Neural crest cell (in vitro differentiated cells): Measurements from ENCODE around the gene EXOC3L2. TPM values are rescaled to one million over a fixed set of nuclear protein-coding genes. Genes with fewer than 3 reads are reported as not detected.

ENCODE experiments used
- DNase-seq: peaks from one replicate; pipeline ENCODE4 v3.0.0; 2021; ENCODE audit warnings: low read depth, mixed read lengths, low spot score
- H3K27ac Mint-ChIP-seq: one replicate; pipeline ENCODE4 v1.8.0; 2021; ENCODE audit warnings: mild to moderate bottlenecking, mixed read lengths; ENCODE audit not compliant: unreplicated experiment
- H3K27me3 Mint-ChIP-seq: 2 replicates; pipeline ENCODE4 v1.8.0; 2021; ENCODE audit warnings: low read depth, mild to moderate bottlenecking, mixed read lengths
- H3K36me3 Mint-ChIP-seq: 2 replicates; pipeline ENCODE4 v1.8.0; 2021; ENCODE audit warnings: low read depth, mild to moderate bottlenecking, mixed read lengths
- H3K4me1 Mint-ChIP-seq: 2 replicates; pipeline ENCODE4 v1.8.0; 2021; ENCODE audit warnings: mixed read lengths
- H3K4me3 Mint-ChIP-seq: one replicate; pipeline ENCODE4 v1.8.0; 2021; ENCODE audit warnings: mild to moderate bottlenecking, mixed read lengths
- H3K9me3 Mint-ChIP-seq: 2 replicates; pipeline ENCODE4 v1.8.0; 2021; ENCODE audit warnings: mixed read lengths
- CTCF ChIP-seq: fragments of 200-600 bp; sonication (generic); conservative IDR thresholded peaks from 2 replicates; pipeline ENCODE4 v1.5.0; 2021; ENCODE audit warnings: antibody characterized with exemption, mild to moderate bottlenecking
- total RNA-seq: library from RNA; stranded (reverse); gene quantifications from 2 replicates; pipeline ENCODE4 v1.2.1, GENCODE V29; 2021

Gene EXOC3L2
- total RNA-seq, 1 donor from 2014 or later: 0.91 TPM

GRCh38 chr19:45250832-45251451 is 5.7 kb upstream of the EXOC3L2 start, which contains the start of gene MARK4:
TSS of gene MARK4 (plus strand) at chr19:45251271. CDS start at chr19:45251589, 318 bp downstream.
- no peak for TF ChIP-seq CTCF
- H3K27ac Mint-ChIP-seq: no peak within 1 kb of the TSS
- peak; percentile 48 for DNase-seq
- peaks cover 25% of the 10 kb centered on the region for H3K4me1 Mint-ChIP-seq
- H3K9me3 Mint-ChIP-seq: no peaks in the 10 kb centered on the region
- H3K27me3 Mint-ChIP-seq: peaks cover 4% of the 10 kb centered on the region
- peak within 1 kb of the TSS; percentile 89 for H3K4me3 Mint-ChIP-seq
- H3K36me3 Mint-ChIP-seq: no peaks in the 10 kb centered on the region

GRCh38 chr19:45250216-45250831 is 5.1 kb upstream of the EXOC3L2 start:
- no peaks in the 10 kb centered on the region for H3K9me3 Mint-ChIP-seq

GRCh38 chr19:45249261-45250033 is 4.2 kb upstream of the EXOC3L2 start:
- no peak overlapping the region for H3K27ac Mint-ChIP-seq
- no peak for TF ChIP-seq CTCF
- H3K4me3 Mint-ChIP-seq: peak overlapping the region; percentile 85

More at GRCh38 chr19:45250216-45250831, 5.1 kb upstream of the EXOC3L2 start:
- Mint-ChIP-seq H3K36me3 (no peaks in the 10 kb centered on the region), H3K27ac (no peak overlapping the region), H3K4me1 (peaks cover 31% of the 10 kb centered on the region), H3K27me3 (peaks cover 4% of the 10 kb centered on the region), H3K4me3 (peak overlapping the region; percentile 85)
- no peak for TF ChIP-seq CTCF
- DNase-seq: no peak

GRCh38 chr19:45247136-45247535 is 1.9 kb upstream of the EXOC3L2 start:
- Mint-ChIP-seq H3K9me3 (no peaks in the 10 kb centered on the region), H3K4me3 (no peak overlapping the region), H3K27me3 (peaks cover 8% of the 10 kb centered on the region), H3K27ac (no peak overlapping the region), H3K4me1 (peaks cover 32% of the 10 kb centered on the region), H3K36me3 (no peaks in the 10 kb centered on the region)
- TF ChIP-seq CTCF: no peak
- DNase-seq: no peak

More at GRCh38 chr19:45249261-45250033, 4.2 kb upstream of the EXOC3L2 start:
- no peaks in the 10 kb centered on the region for H3K9me3 Mint-ChIP-seq
- peaks cover 39% of the 10 kb centered on the region for H3K4me1 Mint-ChIP-seq
- no peak for DNase-seq
- no peaks in the 10 kb centered on the region for H3K36me3 Mint-ChIP-seq
- H3K27me3 Mint-ChIP-seq: peaks cover 5% of the 10 kb centered on the region

GRCh38 chr19:45245826-45246225 is 619 bp upstream of the EXOC3L2 start:
- no peak overlapping the region for H3K27ac Mint-ChIP-seq
- no peaks in the 10 kb centered on the region for H3K9me3 Mint-ChIP-seq
- H3K4me3 Mint-ChIP-seq: no peak overlapping the region
- H3K4me1 Mint-ChIP-seq: peaks cover 36% of the 10 kb centered on the region
- peaks cover 13% of the 10 kb centered on the region for H3K27me3 Mint-ChIP-seq
- TF ChIP-seq CTCF: no peak
- no peaks in the 10 kb centered on the region for H3K36me3 Mint-ChIP-seq
- DNase-seq: no peak
